ENCODE data around the gene OR6C6. TPM values are rescaled to one million over a fixed set of nuclear protein-coding genes. Genes with fewer than 3 reads are reported as not detected.

The OR6C6 gene
- total RNA-seq, 1 experiment from 2014 or later: not detected

- Histone ChIP-seq H4K5ac (ENCODE audit: insufficient read length, low read depth, low read length) (no peak overlapping the region), H4K91ac (ENCODE audit: insufficient read length, low read depth, low read length) (no peak overlapping the region), H3K14ac (ENCODE audit: insufficient read depth, low read length) (no peak overlapping the region), H2AFZ (ENCODE audit: low read length) (no peak overlapping the region), H3K27me3 (ENCODE audit: insufficient read depth, low read length) (no peaks in the 10 kb centered on the region), H3K4me2 (ENCODE audit: insufficient read depth, insufficient read length, low read length) (no peak overlapping the region), H3K27ac (ENCODE audit: insufficient read length, low read depth, low read length) (no peak overlapping the region), H2BK20ac (ENCODE audit: low read depth, low read length, poor library complexity, severe bottlenecking) (no peak overlapping the region), H4K8ac (replicated peaks; ENCODE audit: insufficient read length, low read depth, low read length) (no peak overlapping the region), H3T11ph (ENCODE audit: low read length) (no peak overlapping the region), H4K20me1 (ENCODE audit: control insufficient read depth, insufficient read depth, insufficient read length) (no peaks in the 10 kb centered on the region), H3K23me2 (ENCODE audit: insufficient read length, low read depth, low read length, poor library complexity, severe bottlenecking) (no peaks in the 10 kb centered on the region), H2BK5ac (ENCODE audit: insufficient read length, low read length) (no peak overlapping the region), H2BK15ac (ENCODE audit: low read depth, low read length) (no peak overlapping the region), H3K4ac (ENCODE audit: low read depth, low read length) (no peak overlapping the region), H3K56ac (ENCODE audit: insufficient read length, low read depth, low read length) (no peak overlapping the region), H3K9ac (ENCODE audit: extremely low read depth, insufficient read length, low read length) (no peak overlapping the region), H3K9me3 (ENCODE audit: control insufficient read depth, low read depth, low read length) (no peaks in the 10 kb centered on the region), H3K79me2 (ENCODE audit: insufficient read depth, low read length) (no peaks in the 10 kb centered on the region), H2AK5ac (ENCODE audit: insufficient read length, low read length) (no peak overlapping the region), H3K18ac (ENCODE audit: insufficient read length, low read depth, low read length) (no peak overlapping the region), H2BK120ac (ENCODE audit: low read depth, low read length, poor library complexity, severe bottlenecking) (no peak overlapping the region), H3K79me1 (ENCODE audit: insufficient read depth, low read depth, low read length, poor library complexity, severe bottlenecking) (no peaks in the 10 kb centered on the region), H3K23ac (ENCODE audit: insufficient read length, low read depth, low read length) (no peak overlapping the region), H2BK12ac (ENCODE audit: insufficient read length, low read depth, low read length) (no peak overlapping the region), H3K4me1 (ENCODE audit: insufficient read depth, low read length) (no peaks in the 10 kb centered on the region)
- Mint-ChIP-seq H3K27me3 (ENCODE audit: low read depth) (no peaks in the 10 kb centered on the region; the same call in 1 of the 2 replicates), H3K27ac (no peak overlapping the region), H3K9me3 (peaks cover 6 to 7% of the 10 kb centered on the region in 2 experiments; a peak in 4 of 5 replicates), H3K4me1 (no peaks in the 10 kb centered on the region), H3K36me3 (ENCODE audit: insufficient read depth in 1 of 3, low read depth in 3 of 3) (peaks cover 0 to 6% (median 2%) of the 10 kb centered on the region in 3 experiments; a peak in 2 of 7 replicates), H3K4me3 (no peak overlapping the region)
- no CpG with 5 or more reads among the region's 2 CpGs for WGBS (ENCODE audit: extremely low coverage, insufficient read length, low lambda C conversion rate)
- TF ChIP-seq CTCF (conservative IDR thresholded peaks at IDR 0.05): no peak
- no peak for DNase-seq
Observed at GRCh38 chr12:55280991-55281390, 15.4 kb downstream of the OR6C6 start.
